ENCODE measurements around the gene NEDD8.
"Not testable (repeated sequence)": the region's sequence is repeated elsewhere in the genome, so short reads cannot be mapped to it uniquely, and the experiment has no call there.

The NEDD8 gene

GRCh38 chr14:24212924-24213865, 19.0 kb downstream of the NEDD8 start, which contains the start of gene CHMP4A:
TSS of gene CHMP4A (minus strand) at chr14:24213488. CDS start at chr14:24213439, 49 bp downstream.
- peak; percentile 94 for DNase-seq (ENCODE audit: extremely low read depth, low read depth)
- TF ChIP-seq CTCF (IDR thresholded peaks at IDR 0.05; ENCODE audit: low read depth, low read length, missing control alignments), result no peak
- peak within 1 kb of the TSS; percentile 73 for H3K4me3 ChIP-seq (replicated peaks; ENCODE audit: low read depth, low read length)

- H3K4me3 ChIP-seq (replicated peaks; ENCODE audit: low read depth, low read length), result no peak overlapping the region
- DNase-seq (ENCODE audit: extremely low read depth, low read depth), result no peak
- no peak for TF ChIP-seq CTCF (IDR thresholded peaks at IDR 0.05; ENCODE audit: low read depth, low read length, missing control alignments)
Measured at GRCh38 chr14:24211311-24211710, 20.9 kb downstream of the NEDD8 start.

- no peak for DNase-seq (ENCODE audit: extremely low read depth, low read depth)
- no peak overlapping the region for H3K4me3 ChIP-seq (replicated peaks; ENCODE audit: low read depth, low read length)
- no peak for TF ChIP-seq CTCF (IDR thresholded peaks at IDR 0.05; ENCODE audit: low read depth, low read length, missing control alignments)
Measured at GRCh38 chr14:24207625-24208024, 24.5 kb downstream of the NEDD8 start.

GRCh38 chr14:24207104-24207551, 25.0 kb downstream of the NEDD8 start:
- no peak for DNase-seq (ENCODE audit: extremely low read depth, low read depth)
- no peak for TF ChIP-seq CTCF (IDR thresholded peaks at IDR 0.05; ENCODE audit: low read depth, low read length, missing control alignments)
- no peak overlapping the region for H3K4me3 ChIP-seq (replicated peaks; ENCODE audit: low read depth, low read length)

- no peak for DNase-seq (ENCODE audit: extremely low read depth, low read depth)
- H3K4me3 ChIP-seq (replicated peaks; ENCODE audit: low read depth, low read length), result no peak overlapping the region
- TF ChIP-seq CTCF (IDR thresholded peaks at IDR 0.05; ENCODE audit: low read depth, low read length, missing control alignments), result no peak
Measured at GRCh38 chr14:24206260-24207103, 25.7 kb downstream of the NEDD8 start.

GRCh38 chr14:24204163-24205146, 27.7 kb downstream of the NEDD8 start:
- no peak overlapping the region for H3K4me3 ChIP-seq (replicated peaks; ENCODE audit: low read depth, low read length)
- TF ChIP-seq CTCF (IDR thresholded peaks at IDR 0.05; ENCODE audit: low read depth, low read length, missing control alignments), result no peak
- DNase-seq (ENCODE audit: extremely low read depth, low read depth), result no peak

GRCh38 chr14:24203249-24203886, 28.8 kb downstream of the NEDD8 start:
- not testable (repeated sequence) for H3K4me3 ChIP-seq (replicated peaks; ENCODE audit: low read depth, low read length)

GRCh38 chr14:24202538-24202937, 29.6 kb downstream of the NEDD8 start:
- DNase-seq (ENCODE audit: extremely low read depth, low read depth); H3K4me3 ChIP-seq (replicated peaks; ENCODE audit: low read depth, low read length): not testable (repeated sequence)

More at GRCh38 chr14:24203249-24203886, 28.8 kb downstream of the NEDD8 start:
- not testable (repeated sequence) for DNase-seq (ENCODE audit: extremely low read depth, low read depth)
